Endodermal cell (in vitro differentiated cells): ENCODE measurements around the gene SDC4. TPM values are rescaled to one million over a fixed set of nuclear protein-coding genes. Genes with fewer than 3 reads are reported as not detected.

ENCODE experiments used
- DNase-seq: peaks from one replicate; pipeline ENCODE4 v3.0.0-alpha.2; 2017
- H3K27ac ChIP-seq: 2 replicates; pipeline ENCODE4 v1.5.1; 2013; ENCODE audit warnings: mild to moderate bottlenecking, low read depth, low read length, moderate library complexity
- H3K27me3 ChIP-seq: 2 replicates; pipeline ENCODE4 v1.6.1; 2013; ENCODE audit warnings: mild to moderate bottlenecking, low read length, moderate library complexity; ENCODE audit not compliant: insufficient read depth, control insufficient read depth, poor library complexity, severe bottlenecking
- H3K36me3 ChIP-seq: 2 replicates; pipeline ENCODE4 v1.7.0; 2013; ENCODE audit warnings: mild to moderate bottlenecking, low read length, moderate library complexity; ENCODE audit not compliant: control insufficient read depth, insufficient read depth
- H3K4me1 ChIP-seq: one replicate; pipeline ENCODE4 v1.7.0; 2013; ENCODE audit warnings: low read length; ENCODE audit not compliant: control insufficient read depth, insufficient read depth
- H3K4me3 ChIP-seq: 2 replicates; pipeline ENCODE4 v1.5.1; 2013; ENCODE audit warnings: mild to moderate bottlenecking, low read length, moderate library complexity
- H3K9ac ChIP-seq: 2 replicates; pipeline ENCODE4 v1.6.1; 2013; ENCODE audit warnings: mild to moderate bottlenecking, low read length, moderate library complexity; ENCODE audit not compliant: poor library complexity, severe bottlenecking; ENCODE audit errors: extremely low read depth
- H3K9me3 ChIP-seq: 2 replicates; pipeline ENCODE4 v1.6.1; 2013; ENCODE audit warnings: mild to moderate bottlenecking, low read length, moderate library complexity; ENCODE audit not compliant: control insufficient read depth
- H3K27ac Mint-ChIP-seq: 2 replicates; pipeline ENCODE4 v1.8.0; 2020; ENCODE audit warnings: mixed read lengths
- H3K27me3 Mint-ChIP-seq: 2 replicates; pipeline ENCODE4 v1.8.0; 2021; ENCODE audit warnings: mild to moderate bottlenecking, mixed read lengths; ENCODE audit not compliant: insufficient read depth
- H3K36me3 Mint-ChIP-seq: 2 replicates; pipeline ENCODE4 v1.8.0; 2020; ENCODE audit warnings: low read depth, mixed read lengths
- H3K4me1 Mint-ChIP-seq: 2 replicates; pipeline ENCODE4 v1.8.0; 2020; ENCODE audit warnings: mixed read lengths
- H3K4me3 Mint-ChIP-seq: 2 replicates; pipeline ENCODE4 v1.8.0; 2020; ENCODE audit warnings: mild to moderate bottlenecking, moderate library complexity, mixed read lengths
- H3K9me3 Mint-ChIP-seq: 2 replicates; pipeline ENCODE4 v1.8.0; 2020; ENCODE audit warnings: mild to moderate bottlenecking, mixed read lengths
- WGBS, 2 experiments: methylation state at CpG; one replicate each; pipeline versions ENCODE4 v1.1.5 to v1.1.7; 2013; ENCODE audit warnings: missing lambda C conversion rate in 2 of 2, mixed read lengths in 1 of 2; ENCODE audit not compliant: insufficient coverage in 1 of 2, insufficient read length in 1 of 2; 5-methylcytosine and 5-hydroxymethylcytosine counted together
- total RNA-seq, 2 donors: library from RNA; stranded (reverse); fragmentation: NEBNext Ultra II Directional in 1 of 2; extraction: Animal tissue kit (Norgen Biotek cat#: 25700) in 1 of 2; gene quantifications; 2 replicates in 1 of 2; 3 replicates in 1 of 2; pipeline ENCODE4 v1.2.1, GENCODE V29; 2021
- TF ChIP-seq, protein P1 (sequence below): fragments of 200-600 bp; sonication (generic); conservative IDR thresholded peaks from 2 replicates; pipeline ENCODE4 v1.5.0; 2021; ENCODE audit warnings: antibody characterized with exemption, mild to moderate bottlenecking

The SDC4 gene
- total RNA-seq, 2 donors from 2014 or later: 78.0 to 118 TPM

DNA sequence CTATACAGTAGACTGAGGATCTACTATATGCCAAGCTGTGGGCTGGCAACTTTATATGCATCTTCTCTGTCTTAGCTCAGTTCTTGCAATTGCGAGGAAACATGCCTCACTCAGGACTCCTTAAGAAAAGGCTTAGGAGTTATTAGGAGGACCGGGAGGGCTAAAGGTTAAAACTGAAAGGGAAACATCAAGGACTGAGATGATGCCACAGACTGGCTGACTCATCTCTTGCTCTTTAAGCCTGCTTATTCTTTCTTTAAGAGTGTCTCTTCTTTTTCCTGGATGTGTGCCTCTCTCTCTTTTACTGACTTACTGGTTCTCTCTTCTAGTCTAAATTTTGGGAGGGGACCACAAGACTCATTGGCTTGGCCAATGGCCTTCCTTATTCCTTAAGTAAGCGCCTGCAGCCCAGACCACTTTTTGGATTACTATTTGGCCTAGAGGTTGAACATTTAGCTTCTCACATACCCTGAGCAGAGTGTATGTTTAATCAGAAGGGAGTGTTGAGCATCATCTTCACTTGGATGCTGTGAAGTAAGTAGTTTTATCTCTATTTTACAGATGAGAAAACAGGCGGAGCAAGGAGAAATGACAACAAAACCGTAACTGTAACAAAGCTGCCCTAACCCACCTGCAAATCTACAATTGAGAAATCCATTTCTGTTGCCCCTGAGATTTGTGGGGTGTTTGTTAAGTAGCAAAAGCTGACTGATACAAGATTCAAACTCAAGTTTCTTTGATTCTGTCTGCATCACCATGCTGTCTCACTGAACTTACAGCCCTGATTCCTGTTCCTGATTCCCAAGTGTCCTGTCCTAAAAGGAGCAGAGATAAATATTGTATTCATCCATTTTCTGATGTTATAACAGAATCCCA lies 7.2 kb upstream of the SDC4 start:
- H3K27ac ChIP-seq: no peak overlapping the region
- TF ChIP-seq, protein P1, sequence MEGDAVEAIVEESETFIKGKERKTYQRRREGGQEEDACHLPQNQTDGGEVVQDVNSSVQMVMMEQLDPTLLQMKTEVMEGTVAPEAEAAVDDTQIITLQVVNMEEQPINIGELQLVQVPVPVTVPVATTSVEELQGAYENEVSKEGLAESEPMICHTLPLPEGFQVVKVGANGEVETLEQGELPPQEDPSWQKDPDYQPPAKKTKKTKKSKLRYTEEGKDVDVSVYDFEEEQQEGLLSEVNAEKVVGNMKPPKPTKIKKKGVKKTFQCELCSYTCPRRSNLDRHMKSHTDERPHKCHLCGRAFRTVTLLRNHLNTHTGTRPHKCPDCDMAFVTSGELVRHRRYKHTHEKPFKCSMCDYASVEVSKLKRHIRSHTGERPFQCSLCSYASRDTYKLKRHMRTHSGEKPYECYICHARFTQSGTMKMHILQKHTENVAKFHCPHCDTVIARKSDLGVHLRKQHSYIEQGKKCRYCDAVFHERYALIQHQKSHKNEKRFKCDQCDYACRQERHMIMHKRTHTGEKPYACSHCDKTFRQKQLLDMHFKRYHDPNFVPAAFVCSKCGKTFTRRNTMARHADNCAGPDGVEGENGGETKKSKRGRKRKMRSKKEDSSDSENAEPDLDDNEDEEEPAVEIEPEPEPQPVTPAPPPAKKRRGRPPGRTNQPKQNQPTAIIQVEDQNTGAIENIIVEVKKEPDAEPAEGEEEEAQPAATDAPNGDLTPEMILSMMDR: no peak
- Mint-ChIP-seq H3K4me3 (no peak overlapping the region), H3K9me3 (no peaks in the 10 kb centered on the region), H3K4me1 (peaks cover 17% of the 10 kb centered on the region), H3K36me3 (no peaks in the 10 kb centered on the region), H3K27me3 (no peaks in the 10 kb centered on the region), H3K27ac (no peak overlapping the region)
- DNase-seq: no peak
- WGBS, 2 experiments: 65 to 73% methylated on average over 3 of the region's 5 CpGs
- H3K9me3 ChIP-seq: no peaks in the 10 kb centered on the region
- no peak overlapping the region for H3K4me3 ChIP-seq
- no peaks in the 10 kb centered on the region for H3K36me3 ChIP-seq
- H3K27me3 ChIP-seq: no peaks in the 10 kb centered on the region
- peaks cover 2% of the 10 kb centered on the region for H3K4me1 ChIP-seq
- no peak overlapping the region for H3K9ac ChIP-seq

GRCh38 chr20:45354423-45355208 lies 6.4 kb upstream of the SDC4 start:
- 86 to 89% methylated on average over 9 of the region's 9 CpGs for WGBS, 2 experiments
- Mint-ChIP-seq H3K36me3 (no peaks in the 10 kb centered on the region), H3K4me3 (no peak overlapping the region), H3K27me3 (no peaks in the 10 kb centered on the region), H3K4me1 (peaks cover 19% of the 10 kb centered on the region), H3K27ac (no peak overlapping the region), H3K9me3 (no peaks in the 10 kb centered on the region)
- Histone ChIP-seq H3K36me3 (no peaks in the 10 kb centered on the region), H3K9ac (no peak overlapping the region), H3K9me3 (no peaks in the 10 kb centered on the region), H3K27me3 (no peaks in the 10 kb centered on the region), H3K27ac (no peak overlapping the region), H3K4me1 (peaks cover 2% of the 10 kb centered on the region), H3K4me3 (no peak overlapping the region)
- TF ChIP-seq, protein P1: no peak
- DNase-seq: no peak

DNA sequence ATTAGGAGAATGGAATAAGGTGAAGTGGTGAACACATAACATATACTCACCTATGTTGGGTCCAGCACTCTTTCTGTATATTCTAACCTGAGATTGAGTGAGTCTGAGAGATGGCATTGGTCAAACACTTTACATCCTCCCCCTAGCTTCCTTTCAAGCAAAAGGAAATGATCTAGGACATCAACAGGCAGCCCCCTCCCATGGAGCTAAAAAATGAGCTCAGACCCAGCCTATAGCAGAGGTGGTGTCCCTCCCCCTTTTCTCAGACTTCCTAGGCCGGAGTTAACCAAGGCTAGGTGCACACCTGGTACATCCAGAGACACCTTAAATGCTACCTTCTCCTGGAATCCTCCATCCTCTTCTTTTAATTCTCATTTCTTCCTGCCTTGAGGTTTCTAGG lies 5.5 kb upstream of the SDC4 start:
- H3K4me3 Mint-ChIP-seq: no peak overlapping the region
- WGBS, 2 experiments: 93 to 100% methylated on average over 1 of the region's 1 CpG
- TF ChIP-seq, protein P1: no peak
- no peaks in the 10 kb centered on the region for H3K9me3 Mint-ChIP-seq
- H3K27me3 Mint-ChIP-seq: no peaks in the 10 kb centered on the region
- H3K4me3 ChIP-seq: no peak overlapping the region
- no peak for DNase-seq
- H3K27ac ChIP-seq: no peak overlapping the region
- H3K27me3 ChIP-seq: no peaks in the 10 kb centered on the region
- no peak overlapping the region for H3K27ac Mint-ChIP-seq
- no peaks in the 10 kb centered on the region for H3K36me3 Mint-ChIP-seq
- no peaks in the 10 kb centered on the region for H3K9me3 ChIP-seq
- H3K9ac ChIP-seq: no peak overlapping the region
- H3K4me1 Mint-ChIP-seq: peaks cover 19% of the 10 kb centered on the region
- peaks cover 2% of the 10 kb centered on the region for H3K4me1 ChIP-seq
- no peaks in the 10 kb centered on the region for H3K36me3 ChIP-seq
